ENCODE data around the gene NIPBL.
A peak's percentile ranks its signal among the peaks of the same experiment; 100 is the strongest.

The NIPBL gene

GRCh38 chr5:37028910-37029309 is 152.3 kb downstream of the NIPBL start:
- DNase-seq (ENCODE audit: low read depth): no peak
- no peak overlapping the region for H3K4me3 ChIP-seq (ENCODE audit: low read depth, low read length)
- TF ChIP-seq CTCF (conservative IDR thresholded peaks at IDR 0.05; ENCODE audit: low read depth, low read length): no peak

GRCh38 chr5:37029436-37029835 is 152.9 kb downstream of the NIPBL start:
- TF ChIP-seq CTCF (conservative IDR thresholded peaks at IDR 0.05; ENCODE audit: low read depth, low read length): no peak
- peak; percentile 31 for DNase-seq (ENCODE audit: low read depth)
- no peak overlapping the region for H3K4me3 ChIP-seq (ENCODE audit: low read depth, low read length)

- no peak overlapping the region for H3K4me3 ChIP-seq (ENCODE audit: low read depth, low read length)
- TF ChIP-seq CTCF (conservative IDR thresholded peaks at IDR 0.05; ENCODE audit: low read depth, low read length): no peak
- no peak for DNase-seq (ENCODE audit: low read depth)
Measured at GRCh38 chr5:37034955-37035354, 158.4 kb downstream of the NIPBL start.

GRCh38 chr5:37037840-37038239 is 161.3 kb downstream of the NIPBL start:
- DNase-seq (ENCODE audit: low read depth): no peak
- no peak for TF ChIP-seq CTCF (conservative IDR thresholded peaks at IDR 0.05; ENCODE audit: low read depth, low read length)
- no peak overlapping the region for H3K4me3 ChIP-seq (ENCODE audit: low read depth, low read length)

GRCh38 chr5:37039824-37040223 is 163.3 kb downstream of the NIPBL start:
- DNase-seq (ENCODE audit: low read depth): no peak
- TF ChIP-seq CTCF (conservative IDR thresholded peaks at IDR 0.05; ENCODE audit: low read depth, low read length): no peak
- no peak overlapping the region for H3K4me3 ChIP-seq (ENCODE audit: low read depth, low read length)

- DNase-seq (ENCODE audit: low read depth): peak; percentile 16
- peak; percentile 37 for TF ChIP-seq CTCF (conservative IDR thresholded peaks at IDR 0.05; ENCODE audit: low read depth, low read length)
- no peak overlapping the region for H3K4me3 ChIP-seq (ENCODE audit: low read depth, low read length)
Measured at GRCh38 chr5:37043693-37044092, 167.1 kb downstream of the NIPBL start.

GRCh38 chr5:37044120-37044519 is 167.6 kb downstream of the NIPBL start:
- no peak for DNase-seq (ENCODE audit: low read depth)
- no peak overlapping the region for H3K4me3 ChIP-seq (ENCODE audit: low read depth, low read length)
- TF ChIP-seq CTCF (conservative IDR thresholded peaks at IDR 0.05; ENCODE audit: low read depth, low read length): no peak
